Tibial nerve (tissue), 4 donors: ENCODE results near the gene EML1. TPM values are rescaled to one million over a fixed set of nuclear protein-coding genes. Genes with fewer than 3 reads are reported as not detected.

Source experiments
- DNase-seq, 2 donors: peaks; one replicate each; pipeline ENCODE4 v3.0.0-alpha.2; 2019; ENCODE audit warnings: low spot score in 2 of 2
- H3K27ac ChIP-seq, 4 donors: fragments of 200-600 bp; sonication (generic) in 3 of 4; one replicate each; pipeline ENCODE4 v1.5.1; 2017 to 2019; ENCODE audit warnings: mild to moderate bottlenecking in 1 of 4
- H3K27me3 ChIP-seq, 2 donors: fragments of 200-600 bp; sonication (generic) in 1 of 2; one replicate each; pipeline versions ENCODE4 v1.5.1 to v1.6.0; 2017 to 2019
- H3K36me3 ChIP-seq, 3 donors: fragments of 200-600 bp; sonication (generic); one replicate each; pipeline ENCODE4 v1.5.1; 2018 to 2019
- H3K4me1 ChIP-seq, 4 donors: fragments of 200-600 bp; sonication (generic) in 3 of 4; one replicate each; pipeline ENCODE4 v1.5.1; 2017 to 2019
- H3K4me3 ChIP-seq, 4 donors: fragments of 200-600 bp; sonication (generic) in 3 of 4; one replicate each; pipeline ENCODE4 v1.5.1; 2017 to 2019; ENCODE audit warnings: mild to moderate bottlenecking in 1 of 4, moderate library complexity in 1 of 4
- H3K9me3 ChIP-seq, 4 donors: fragments of 200-600 bp; sonication (generic) in 3 of 4; one replicate each; pipeline ENCODE4 v1.5.1; 2017 to 2019
- CTCF ChIP-seq, 5 experiments: fragments of 200-600 bp in 3 of 5; fragments of 450-650 bp in 2 of 5; sonication (generic) in 3 of 5; IDR thresholded peaks; one replicate each; pipeline ENCODE4 v1.5.1; 2016 to 2019; ENCODE audit warnings: antibody characterized with exemption in 5 of 5, mild to moderate bottlenecking in 3 of 5, moderate library complexity in 2 of 5
- EP300 ChIP-seq, 2 donors: sonication (generic); formaldehyde crosslinking; IDR thresholded peaks; one replicate each; pipeline ENCODE4 v1.6.1; 2017; ENCODE audit warnings: antibody characterized with exemption in 2 of 2, mild to moderate bottlenecking in 1 of 2
- POLR2A ChIP-seq, 2 donors: fragments of 450-650 bp; IDR thresholded peaks; one replicate each; pipeline ENCODE4 v1.6.1; 2017; ENCODE audit warnings: antibody characterized with exemption in 2 of 2, mild to moderate bottlenecking in 2 of 2, moderate library complexity in 2 of 2
- WGBS, 2 donors: methylation state at CpG; one replicate each; pipeline ENCODE4 v1.1.5; 2018; 5-methylcytosine and 5-hydroxymethylcytosine counted together
- total RNA-seq, 4 donors: library from RNA; depleted of rRNA; stranded (reverse); fragments of >200 nt; gene quantifications; one replicate each; pipeline ENCODE4 v1.1.0, GENCODE V29; 2016

Gene EML1
- total RNA-seq, 4 donors from 2014 or later = 32.4 to 82.8 (median 55.2) TPM

- Histone ChIP-seq H3K4me1 (peaks cover 0 to 33% (median 0%) of the 10 kb centered on the region in 4 donors), H3K27me3 (no peaks in the 10 kb centered on the region), H3K27ac (no peak overlapping the region), H3K9me3 (no peaks in the 10 kb centered on the region), H3K36me3 (peaks cover 0 to 17% (median 0%) of the 10 kb centered on the region in 3 donors), H3K4me3 (no peak overlapping the region)
- 97 to 100% methylated on average over 1 of the region's 1 CpG for WGBS, 2 donors
- TF ChIP-seq EP300 (IDR thresholded peaks at IDR 0.05) = no peak
- no peak for TF ChIP-seq POLR2A (IDR thresholded peaks at IDR 0.05)
- no peak for TF ChIP-seq CTCF (IDR thresholded peaks at IDR 0.05)
- no peak for DNase-seq
These were observed 64.3 kb downstream of the EML1 start for GRCh38 chr14:99857551-99857950.

- WGBS, 2 donors = 83 to 86% methylated on average over 5 of the region's 5 CpGs
- no peaks in the 10 kb centered on the region for H3K9me3 ChIP-seq
- TF ChIP-seq EP300 (IDR thresholded peaks at IDR 0.05) (no peak), CTCF (IDR thresholded peaks at IDR 0.05) (no peak), POLR2A (IDR thresholded peaks at IDR 0.05) (no peak)
These were observed 67.0 kb downstream of the EML1 start for GRCh38 chr14:99860219-99860618.

GRCh38 chr14:99862136-99862535 is 68.9 kb downstream of the EML1 start:
- TF ChIP-seq POLR2A (IDR thresholded peaks at IDR 0.05) (no peak), CTCF (IDR thresholded peaks at IDR 0.05) (no peak), EP300 (IDR thresholded peaks at IDR 0.05) (no peak)
- H3K4me1 ChIP-seq = peaks cover 0 to 5% (median 0%) of the 10 kb centered on the region in 4 donors
- H3K36me3 ChIP-seq = peaks cover 0 to 31% (median 0%) of the 10 kb centered on the region in 3 donors
- H3K27ac ChIP-seq = no peak overlapping the region
- no peaks in the 10 kb centered on the region for H3K27me3 ChIP-seq
- no peak for DNase-seq
- 80 to 89% methylated on average over 4 of the region's 4 CpGs for WGBS, 2 donors
- H3K9me3 ChIP-seq = no peaks in the 10 kb centered on the region
- no peak overlapping the region for H3K4me3 ChIP-seq

More at GRCh38 chr14:99860219-99860618, 67.0 kb downstream of the EML1 start:
- Histone ChIP-seq H3K36me3 (peaks cover 0 to 12% (median 0%) of the 10 kb centered on the region in 3 donors), H3K4me3 (no peak overlapping the region), H3K27ac (no peak overlapping the region), H3K27me3 (no peaks in the 10 kb centered on the region), H3K4me1 (peaks cover 0 to 14% (median 0%) of the 10 kb centered on the region in 4 donors)
- no peak for DNase-seq

- DNase-seq = no peak
- WGBS, 2 donors = 98% methylated on average over 2 of the region's 2 CpGs
These were observed 69.8 kb downstream of the EML1 start for GRCh38 chr14:99863059-99863458.

GRCh38 chr14:99865408-99865807 is 72.2 kb downstream of the EML1 start:
- TF ChIP-seq POLR2A (IDR thresholded peaks at IDR 0.05) = no peak
- no peak for TF ChIP-seq EP300 (IDR thresholded peaks at IDR 0.05)
- no peak for TF ChIP-seq CTCF (IDR thresholded peaks at IDR 0.05)
- Histone ChIP-seq H3K27ac (no peak overlapping the region), H3K27me3 (no peaks in the 10 kb centered on the region), H3K4me3 (no peak overlapping the region), H3K9me3 (no peaks in the 10 kb centered on the region), H3K36me3 (peaks cover 0 to 29% (median 0%) of the 10 kb centered on the region in 3 donors), H3K4me1 (peaks cover 0 to 5% (median 0%) of the 10 kb centered on the region in 4 donors)
- WGBS, 2 donors = 74 to 81% methylated on average over 2 of the region's 2 CpGs
- DNase-seq = no peak

More at GRCh38 chr14:99863059-99863458, 69.8 kb downstream of the EML1 start:
- peaks cover 0 to 31% (median 0%) of the 10 kb centered on the region in 3 donors for H3K36me3 ChIP-seq
- no peak overlapping the region for H3K27ac ChIP-seq
- TF ChIP-seq CTCF (IDR thresholded peaks at IDR 0.05) (no peak), EP300 (IDR thresholded peaks at IDR 0.05) (no peak), POLR2A (IDR thresholded peaks at IDR 0.05) (no peak)
- no peaks in the 10 kb centered on the region for H3K9me3 ChIP-seq
- no peaks in the 10 kb centered on the region for H3K27me3 ChIP-seq
- peaks cover 0 to 5% (median 0%) of the 10 kb centered on the region in 4 donors for H3K4me1 ChIP-seq
- H3K4me3 ChIP-seq = no peak overlapping the region
